SU-DHL-6 (cell line): ENCODE results near the gene AGTRAP.

Source experiments
- CTCF ChIP-seq: fragments of 200-600 bp; sonication (generic); IDR thresholded peaks from one replicate; pipeline ENCODE4 v1.5.1; 2017; ENCODE audit warnings: antibody characterized with exemption, mild to moderate bottlenecking, low read length, moderate library complexity; ENCODE audit not compliant: insufficient read depth, poor library complexity, severe bottlenecking
- EZH2phosphoT487 ChIP-seq: fragments of 200-600 bp; sonication (generic), shearing (Covaris generic); conservative IDR thresholded peaks from 2 replicates; pipeline ENCODE4 v1.6.1; 2018; ENCODE audit warnings: mild to moderate bottlenecking, antibody characterized with exemption, low read length, moderate library complexity, mixed read lengths

- TF ChIP-seq CTCF: no peak
- TF ChIP-seq EZH2phosphoT487: no peak
Measured at GRCh38 chr1:11691928-11692711, 43.8 kb upstream of the AGTRAP start.
